Measurements from ENCODE around the gene GRWD1.
A peak's percentile ranks its signal among the peaks of the same experiment; 100 is the strongest.

The GRWD1 gene

GRCh38 chr19:48498595-48499311 lies 53.0 kb downstream of the GRWD1 start:
- no peak for DNase-seq (ENCODE audit: low spot score)

- DNase-seq (ENCODE audit: low spot score) = no peak
Measured at GRCh38 chr19:48499316-48500090, 53.7 kb downstream of the GRWD1 start.

GRCh38 chr19:48500830-48501493 lies 55.2 kb downstream of the GRWD1 start:
- no peak for DNase-seq (ENCODE audit: low spot score)

- DNase-seq (ENCODE audit: low spot score) = peak; percentile 67
Measured at GRCh38 chr19:48501494-48502349, 55.9 kb downstream of the GRWD1 start.

GRCh38 chr19:48502350-48503018 lies 56.7 kb downstream of the GRWD1 start:
- no peak for DNase-seq (ENCODE audit: low spot score)

GRCh38 chr19:48506138-48506733 lies 60.5 kb downstream of the GRWD1 start:
- peak; percentile 64 for DNase-seq (ENCODE audit: low spot score)

All from CD4-positive, alpha-beta T cell treated with Interleukin-2 at 100 ng/mL for 4 hours (primary cell).